Brain microvascular endothelial cell (primary cell): ENCODE data around the gene TMED7.

Experiments
- DNase-seq: peaks from one replicate; pipeline ENCODE4 v3.0.0-alpha.2; 2020
- H3K27ac ChIP-seq: fragments of 250-450 bp; sonication (Bioruptor Pico); 2 replicates; pipeline ENCODE4 v1.5.1; 2020; ENCODE audit warnings: mild to moderate bottlenecking, moderate library complexity
- H3K27me3 ChIP-seq: fragments of 250-450 bp; sonication (Bioruptor Pico); replicated peaks from 2 replicates; pipeline ENCODE4 v1.5.1; 2020; ENCODE audit warnings: mild to moderate bottlenecking
- H3K36me3 ChIP-seq: fragments of 250-450 bp; sonication (Bioruptor Pico); replicated peaks from 2 replicates; pipeline ENCODE4 v1.5.1; 2020; ENCODE audit warnings: mild to moderate bottlenecking
- H3K4me3 ChIP-seq: 2 replicates; pipeline ENCODE4 v1.5.1; 2011; ENCODE audit warnings: low read depth, mild to moderate bottlenecking, control low read depth, low read length, moderate library complexity
- in situ Hi-C: cut with HindIII; loops from 2 replicates; pipeline ENCODE4 v1.10.0; 2017; ENCODE audit warnings: low sequenced_read_pairs, low pct_ligation_motif_present
- TF ChIP-seq, protein P1 (sequence below): IDR thresholded peaks from 2 replicates; pipeline ENCODE4 v1.5.1; 2011; ENCODE audit warnings: low read depth, mild to moderate bottlenecking, moderate library complexity, low read length, control low read depth, inconsistent platforms; ENCODE audit errors: missing control alignments

The TMED7 gene

DNA sequence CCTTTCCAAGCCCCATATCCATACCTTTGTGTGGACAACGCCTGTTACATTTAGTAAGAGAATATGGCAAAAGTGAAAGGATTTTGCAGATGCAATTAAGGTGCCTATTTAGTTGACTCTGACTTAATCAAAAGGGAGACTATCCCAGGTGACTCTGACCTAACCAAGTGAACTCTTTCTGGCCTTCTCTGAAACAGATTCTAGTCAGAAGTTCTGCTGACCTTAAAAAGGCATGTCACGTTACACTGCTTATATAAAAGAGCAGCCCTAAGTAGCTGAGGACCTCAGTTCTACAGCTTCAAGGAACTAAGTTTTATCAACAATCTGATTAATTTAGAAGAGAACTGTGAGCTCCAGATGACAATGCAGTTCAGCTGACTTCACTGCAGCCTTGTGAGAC lies 17.9 kb downstream of the TMED7 start:
- TF ChIP-seq, protein P1, sequence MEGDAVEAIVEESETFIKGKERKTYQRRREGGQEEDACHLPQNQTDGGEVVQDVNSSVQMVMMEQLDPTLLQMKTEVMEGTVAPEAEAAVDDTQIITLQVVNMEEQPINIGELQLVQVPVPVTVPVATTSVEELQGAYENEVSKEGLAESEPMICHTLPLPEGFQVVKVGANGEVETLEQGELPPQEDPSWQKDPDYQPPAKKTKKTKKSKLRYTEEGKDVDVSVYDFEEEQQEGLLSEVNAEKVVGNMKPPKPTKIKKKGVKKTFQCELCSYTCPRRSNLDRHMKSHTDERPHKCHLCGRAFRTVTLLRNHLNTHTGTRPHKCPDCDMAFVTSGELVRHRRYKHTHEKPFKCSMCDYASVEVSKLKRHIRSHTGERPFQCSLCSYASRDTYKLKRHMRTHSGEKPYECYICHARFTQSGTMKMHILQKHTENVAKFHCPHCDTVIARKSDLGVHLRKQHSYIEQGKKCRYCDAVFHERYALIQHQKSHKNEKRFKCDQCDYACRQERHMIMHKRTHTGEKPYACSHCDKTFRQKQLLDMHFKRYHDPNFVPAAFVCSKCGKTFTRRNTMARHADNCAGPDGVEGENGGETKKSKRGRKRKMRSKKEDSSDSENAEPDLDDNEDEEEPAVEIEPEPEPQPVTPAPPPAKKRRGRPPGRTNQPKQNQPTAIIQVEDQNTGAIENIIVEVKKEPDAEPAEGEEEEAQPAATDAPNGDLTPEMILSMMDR, result no peak
- no peaks in the 10 kb centered on the region for H3K27me3 ChIP-seq
- no peak overlapping the region for H3K4me3 ChIP-seq
- no peak for DNase-seq
- no peak overlapping the region for H3K27ac ChIP-seq
- in situ Hi-C loops, result no loop called here
- peaks cover 4% of the 10 kb centered on the region for H3K36me3 ChIP-seq

DNA sequence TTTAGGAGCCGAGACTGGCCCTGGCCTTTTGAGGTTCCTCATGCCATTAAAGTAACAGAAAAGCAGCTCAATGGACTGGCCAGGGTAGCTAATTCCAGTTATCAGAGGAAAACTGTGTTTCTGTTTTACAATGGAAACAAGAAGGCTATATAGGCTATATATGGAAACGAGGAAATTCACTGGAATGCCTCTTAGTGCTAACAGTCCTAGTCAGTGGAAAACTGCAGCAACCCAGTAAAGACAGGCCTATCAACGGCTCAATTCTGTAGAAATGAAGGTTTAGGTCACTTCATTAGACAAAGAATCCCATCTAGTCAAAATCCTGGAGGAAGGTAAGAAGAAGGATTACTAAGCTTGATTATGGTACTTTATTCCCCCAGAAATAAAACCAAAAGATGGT lies 20.4 kb downstream of the TMED7 start:
- Histone ChIP-seq H3K27me3 (no peaks in the 10 kb centered on the region), H3K36me3 (no peaks in the 10 kb centered on the region), H3K4me3 (no peak overlapping the region), H3K27ac (no peak overlapping the region)
- no peak for DNase-seq
- TF ChIP-seq, protein P1, result no peak
- in situ Hi-C loops, result no loop called here

DNA sequence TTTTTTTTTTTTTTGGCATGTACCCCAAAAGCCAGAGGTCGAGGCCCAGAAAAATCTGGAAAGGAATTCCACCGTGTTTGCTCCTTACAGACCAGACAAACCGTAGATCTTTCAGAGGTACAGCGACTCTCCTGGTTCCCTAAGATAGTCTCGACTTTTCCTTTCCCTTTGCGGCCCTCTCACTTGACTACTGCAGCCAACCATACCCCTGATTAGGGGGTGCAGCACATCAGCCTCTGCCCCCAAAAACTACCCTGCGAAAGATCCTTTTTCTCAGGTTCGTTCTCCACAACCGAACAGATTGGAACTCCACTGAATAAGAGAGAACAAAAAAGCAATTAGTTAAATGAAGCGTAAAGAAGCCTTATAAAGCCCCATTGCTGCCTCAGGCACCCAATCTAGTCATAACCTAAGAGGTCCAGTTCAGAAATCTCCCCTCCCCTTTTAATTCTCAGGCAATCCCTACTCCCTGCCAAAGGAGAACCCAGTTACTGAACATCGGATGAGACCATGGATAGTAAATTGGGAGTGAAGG lies 23.2 kb downstream of the TMED7 start:
- TF ChIP-seq, protein P1, result no peak
- in situ Hi-C loops, result no loop called here
- H3K36me3 ChIP-seq, result no peaks in the 10 kb centered on the region
- H3K27ac ChIP-seq, result peak overlapping the region; percentile 91
- peak overlapping the region; percentile 68 for H3K4me3 ChIP-seq
- no peak for DNase-seq
- H3K27me3 ChIP-seq, result no peaks in the 10 kb centered on the region

DNA sequence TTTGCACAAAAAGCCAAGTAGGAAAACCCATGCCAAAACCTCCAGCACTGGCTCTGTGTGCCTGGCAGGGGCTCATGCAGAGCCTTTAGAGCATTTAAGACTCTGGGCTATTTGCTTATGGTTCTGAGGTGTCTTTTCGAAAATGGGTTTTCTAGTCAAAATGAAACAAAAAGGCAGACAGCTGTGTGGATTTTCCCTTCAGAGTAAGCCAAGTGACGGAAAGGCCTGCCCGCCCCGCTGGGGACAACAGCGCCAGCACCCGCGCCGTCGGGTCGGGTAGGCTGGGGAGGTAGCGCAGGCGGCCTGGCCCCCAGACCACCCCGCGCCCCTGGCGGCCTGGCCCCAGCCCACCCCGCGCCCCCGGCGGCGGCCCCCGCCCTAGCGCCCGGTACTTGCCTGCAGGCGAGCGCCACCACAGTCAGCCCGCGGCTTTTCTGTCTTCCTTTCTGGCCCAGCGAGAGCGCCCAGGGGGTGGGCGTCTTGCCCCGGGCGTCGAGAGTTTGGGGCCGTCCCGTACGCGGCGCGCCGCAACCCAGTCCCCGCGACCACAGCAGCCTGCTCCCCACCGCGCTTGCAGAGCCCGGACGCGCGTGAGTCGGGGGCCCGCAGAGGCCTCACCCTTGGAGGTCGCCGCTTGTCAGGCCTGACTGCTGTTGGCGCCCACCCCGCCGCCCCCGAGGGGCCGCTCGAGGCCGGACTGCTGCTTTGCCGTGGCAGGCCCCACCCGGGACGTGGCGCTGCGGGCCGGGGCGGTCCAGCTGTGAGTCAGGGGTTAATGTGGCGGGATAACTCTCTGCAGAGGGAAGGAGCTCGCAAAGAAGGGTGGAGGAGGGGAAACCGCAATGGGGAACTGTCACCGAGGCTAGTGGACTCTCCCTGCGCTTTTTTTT lies 23.9 kb downstream of the TMED7 start, which contains the start of gene TICAM2:
Gene TICAM2 (minus strand): TSS at position 779 of the 890 bp plus-strand sequence. CDS start 21,223 bp downstream, outside the sequence.
- Histone ChIP-seq H3K27ac (peak within 1 kb of the TSS; percentile 91), H3K36me3 (no peaks in the 10 kb centered on the region), H3K4me3 (peak within 1 kb of the TSS; percentile 68), H3K27me3 (no peaks in the 10 kb centered on the region)
- DNase-seq, result peak; percentile 43
- in situ Hi-C loops, result no loop called here
- TF ChIP-seq, protein P1, result peak; percentile 33

DNA sequence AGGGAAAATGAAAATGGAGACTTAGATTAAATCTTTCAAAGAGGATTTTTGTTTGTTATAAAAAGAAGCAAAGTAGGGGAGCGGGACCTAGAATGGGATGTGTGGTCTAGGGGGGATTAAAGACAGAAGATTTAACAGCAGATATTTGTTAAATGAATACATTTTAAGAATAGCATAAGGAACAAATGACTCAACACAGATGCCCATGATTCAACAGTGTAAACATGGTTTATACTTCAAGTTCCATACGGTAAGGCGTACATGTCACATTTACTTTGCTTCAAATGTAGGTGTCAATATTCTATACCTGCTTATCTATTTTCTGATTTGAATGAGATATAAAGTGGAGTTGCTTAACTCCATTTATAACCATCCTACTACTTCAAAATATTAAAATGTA lies 25.1 kb downstream of the TMED7 start:
- TF ChIP-seq, protein P1, result no peak
- peak overlapping the region; percentile 10 for H3K27ac ChIP-seq
- no peaks in the 10 kb centered on the region for H3K27me3 ChIP-seq
- no peak for DNase-seq
- in situ Hi-C loops, result no loop called here
- H3K4me3 ChIP-seq, result peak overlapping the region; percentile 68
- no peaks in the 10 kb centered on the region for H3K36me3 ChIP-seq
